GM12891 (cell line): ENCODE results near the gene L1CAM. TPM values are rescaled to one million over a fixed set of nuclear protein-coding genes. Genes with fewer than 3 reads are reported as not detected.

ENCODE experiments used
- DNase-seq: peaks from one replicate; pipeline ENCODE4 v3.0.0; 2011; ENCODE audit warnings: low spot score; ENCODE audit not compliant: insufficient read length
- FAIRE-seq: peaks from 2 replicates; lab custom pipeline; 2011; peaks lifted over from hg19 to GRCh38; lab: Jason Lieb, UNC
- PAX5 ChIP-seq: IDR thresholded peaks from 2 replicates; pipeline ENCODE4 v1.6.1; 2011; ENCODE audit warnings: low read length, moderate library complexity, mild to moderate bottlenecking; ENCODE audit not compliant: insufficient read depth, severe bottlenecking
- POLR2A ChIP-seq: IDR thresholded peaks from 2 replicates; pipeline ENCODE4 v1.6.1; 2011; ENCODE audit warnings: low read depth, low read length, control low read depth
- POLR2AphosphoS5 ChIP-seq: IDR thresholded peaks from 2 replicates; pipeline ENCODE4 v1.6.1; 2011; ENCODE audit warnings: low read depth, low read length, control low read depth
- POU2F2 ChIP-seq: IDR thresholded peaks from 2 replicates; pipeline ENCODE4 v1.6.1; 2011; ENCODE audit warnings: low read depth, mild to moderate bottlenecking, control low read depth, low read length, moderate library complexity
- SPI1 ChIP-seq: IDR thresholded peaks from 2 replicates; pipeline ENCODE4 v1.6.1; 2011; ENCODE audit warnings: low read depth, low read length, control low read depth
- TAF1 ChIP-seq: IDR thresholded peaks from 2 replicates; pipeline ENCODE4 v1.6.1; 2011; ENCODE audit warnings: low read depth, low read length, control low read depth
- polyA plus RNA-seq: library from polyadenylated mRNA; unstranded; fragments of >200 nt; gene quantifications from one replicate; pipeline ENCODE4 v1.2.1, GENCODE V29; 2012; ENCODE audit warnings: low read depth, missing spikeins, inconsistent platforms; ENCODE audit not compliant: missing spikeins

The L1CAM gene, protein sequence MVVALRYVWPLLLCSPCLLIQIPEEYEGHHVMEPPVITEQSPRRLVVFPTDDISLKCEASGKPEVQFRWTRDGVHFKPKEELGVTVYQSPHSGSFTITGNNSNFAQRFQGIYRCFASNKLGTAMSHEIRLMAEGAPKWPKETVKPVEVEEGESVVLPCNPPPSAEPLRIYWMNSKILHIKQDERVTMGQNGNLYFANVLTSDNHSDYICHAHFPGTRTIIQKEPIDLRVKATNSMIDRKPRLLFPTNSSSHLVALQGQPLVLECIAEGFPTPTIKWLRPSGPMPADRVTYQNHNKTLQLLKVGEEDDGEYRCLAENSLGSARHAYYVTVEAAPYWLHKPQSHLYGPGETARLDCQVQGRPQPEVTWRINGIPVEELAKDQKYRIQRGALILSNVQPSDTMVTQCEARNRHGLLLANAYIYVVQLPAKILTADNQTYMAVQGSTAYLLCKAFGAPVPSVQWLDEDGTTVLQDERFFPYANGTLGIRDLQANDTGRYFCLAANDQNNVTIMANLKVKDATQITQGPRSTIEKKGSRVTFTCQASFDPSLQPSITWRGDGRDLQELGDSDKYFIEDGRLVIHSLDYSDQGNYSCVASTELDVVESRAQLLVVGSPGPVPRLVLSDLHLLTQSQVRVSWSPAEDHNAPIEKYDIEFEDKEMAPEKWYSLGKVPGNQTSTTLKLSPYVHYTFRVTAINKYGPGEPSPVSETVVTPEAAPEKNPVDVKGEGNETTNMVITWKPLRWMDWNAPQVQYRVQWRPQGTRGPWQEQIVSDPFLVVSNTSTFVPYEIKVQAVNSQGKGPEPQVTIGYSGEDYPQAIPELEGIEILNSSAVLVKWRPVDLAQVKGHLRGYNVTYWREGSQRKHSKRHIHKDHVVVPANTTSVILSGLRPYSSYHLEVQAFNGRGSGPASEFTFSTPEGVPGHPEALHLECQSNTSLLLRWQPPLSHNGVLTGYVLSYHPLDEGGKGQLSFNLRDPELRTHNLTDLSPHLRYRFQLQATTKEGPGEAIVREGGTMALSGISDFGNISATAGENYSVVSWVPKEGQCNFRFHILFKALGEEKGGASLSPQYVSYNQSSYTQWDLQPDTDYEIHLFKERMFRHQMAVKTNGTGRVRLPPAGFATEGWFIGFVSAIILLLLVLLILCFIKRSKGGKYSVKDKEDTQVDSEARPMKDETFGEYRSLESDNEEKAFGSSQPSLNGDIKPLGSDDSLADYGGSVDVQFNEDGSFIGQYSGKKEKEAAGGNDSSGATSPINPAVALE
- 0.36 TPM for polyA plus RNA-seq

DNA sequence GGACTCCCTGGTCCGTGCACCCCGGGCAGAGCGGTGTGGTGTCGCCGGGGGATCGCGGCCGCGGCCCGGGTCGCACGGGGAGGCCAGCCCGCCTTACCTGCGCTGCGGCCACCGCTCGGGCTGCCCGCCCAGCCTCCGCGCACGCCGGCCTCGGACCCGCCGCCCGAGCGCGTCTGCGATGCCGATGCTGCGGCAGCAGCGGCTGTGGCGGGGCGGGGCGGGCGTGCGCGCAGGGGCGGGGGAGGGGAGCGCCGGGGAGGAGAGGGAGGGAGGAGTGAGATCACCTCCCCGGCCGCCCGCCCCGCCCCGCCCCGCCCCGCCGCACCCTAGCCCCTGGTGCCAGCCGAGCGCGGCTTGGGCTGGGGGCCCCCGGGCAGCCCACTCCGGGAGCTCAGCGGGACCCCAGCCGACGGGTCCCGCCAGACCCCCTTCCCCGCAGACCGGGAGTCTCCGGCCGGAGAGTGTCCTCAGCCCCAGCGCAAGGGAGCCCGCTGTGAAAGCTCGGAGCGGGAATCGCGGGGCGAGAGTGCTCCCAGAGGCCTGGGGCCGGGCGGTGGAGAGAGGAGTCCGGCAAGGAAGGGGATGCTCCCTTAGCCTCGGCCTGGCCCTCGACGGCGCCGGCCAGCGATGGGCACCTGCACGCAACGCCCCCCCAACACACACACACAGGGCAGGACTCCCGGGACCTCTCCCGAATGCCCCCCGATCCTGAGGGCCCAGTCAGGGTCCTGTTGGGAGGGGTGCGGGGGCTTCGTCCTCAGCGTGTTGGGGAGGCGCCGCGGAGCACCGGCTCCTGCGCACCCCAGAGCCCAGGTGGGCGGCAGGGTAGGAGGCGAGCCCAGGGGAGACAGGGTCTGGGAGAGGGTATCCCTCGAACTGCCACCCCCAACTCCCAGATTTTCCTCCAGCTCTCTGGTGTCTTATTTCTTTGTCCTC is at the start of gene L1CAM:
Gene L1CAM (minus strand): TSS at position 206 of the 936 bp plus-strand sequence. CDS start 10,337 bp downstream, outside the sequence.
- DNase-seq: no peak
- TF ChIP-seq SPI1: no peak
- no peak for TF ChIP-seq POLR2A
- no peak for TF ChIP-seq POLR2AphosphoS5
- TF ChIP-seq PAX5: no peak
- TF ChIP-seq TAF1: no peak
- no peak for TF ChIP-seq POU2F2
- no peak for FAIRE-seq

DNA sequence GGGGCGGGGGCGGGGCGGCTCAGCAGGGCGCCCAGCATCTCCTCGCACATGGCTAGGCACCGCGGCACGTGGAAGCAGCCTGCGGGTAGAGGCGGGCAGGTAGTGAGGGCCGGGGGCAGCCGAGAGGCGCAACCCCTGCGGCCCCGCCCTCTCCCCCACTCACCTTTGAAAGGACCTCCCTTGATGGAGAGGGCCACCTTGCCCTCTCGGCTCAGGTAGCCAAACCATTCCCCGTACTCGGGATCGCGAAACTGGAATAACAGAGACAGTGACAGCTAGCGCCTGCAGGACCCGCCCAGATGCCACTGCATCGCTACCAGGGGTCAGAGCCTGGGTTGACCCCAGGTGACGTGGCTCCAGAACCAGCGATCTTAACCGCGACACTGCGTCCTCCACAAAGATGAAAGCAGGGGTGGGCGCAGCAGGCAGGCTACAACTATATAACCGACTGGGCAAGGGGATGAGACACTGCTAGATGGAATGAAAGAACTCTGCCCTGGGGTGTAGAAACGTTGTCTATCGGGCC is 49.4 kb upstream of the L1CAM start:
- DNase-seq: no peak
- peak; percentile 81 for FAIRE-seq
- TF ChIP-seq PAX5: no peak
- no peak for TF ChIP-seq SPI1
- TF ChIP-seq TAF1: no peak
- no peak for TF ChIP-seq POU2F2
- no peak for TF ChIP-seq POLR2A
- no peak for TF ChIP-seq POLR2AphosphoS5

DNA sequence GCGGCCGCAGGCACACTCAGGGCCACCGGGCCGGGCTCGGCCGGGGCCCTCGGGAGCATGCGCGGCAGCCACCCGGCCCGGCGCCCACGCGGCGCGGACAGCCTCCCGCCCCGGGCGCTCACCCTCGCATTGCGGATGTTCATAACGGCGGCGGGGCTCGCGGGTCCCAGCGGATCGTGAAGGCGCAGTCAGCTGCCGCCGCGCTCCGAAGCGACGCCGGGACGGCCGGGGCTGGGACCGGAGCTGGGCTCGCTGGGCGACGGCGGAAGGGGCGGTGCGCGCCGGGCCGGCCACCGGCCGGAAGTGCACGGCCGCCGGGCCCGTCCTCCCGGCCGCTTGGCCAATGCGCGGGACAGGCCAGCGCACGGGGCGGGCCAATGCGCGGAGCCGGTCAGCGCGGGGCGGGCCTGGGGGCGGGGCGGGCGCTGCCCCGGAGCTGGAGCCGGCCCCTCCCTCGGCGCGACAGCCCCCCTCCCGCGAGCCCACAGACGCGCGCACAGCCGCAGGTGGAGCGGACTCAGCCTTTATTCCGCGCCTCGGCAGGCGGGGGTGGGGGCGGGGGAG is 48.9 kb upstream of the L1CAM start, which contains the start of gene NAA10:
Gene NAA10 (minus strand): TSS at position 276 of the 564 bp plus-strand sequence. CDS start 133 bp downstream, at position 143.
- peak; percentile 82 for DNase-seq
- peak; percentile 98 for FAIRE-seq

DNA sequence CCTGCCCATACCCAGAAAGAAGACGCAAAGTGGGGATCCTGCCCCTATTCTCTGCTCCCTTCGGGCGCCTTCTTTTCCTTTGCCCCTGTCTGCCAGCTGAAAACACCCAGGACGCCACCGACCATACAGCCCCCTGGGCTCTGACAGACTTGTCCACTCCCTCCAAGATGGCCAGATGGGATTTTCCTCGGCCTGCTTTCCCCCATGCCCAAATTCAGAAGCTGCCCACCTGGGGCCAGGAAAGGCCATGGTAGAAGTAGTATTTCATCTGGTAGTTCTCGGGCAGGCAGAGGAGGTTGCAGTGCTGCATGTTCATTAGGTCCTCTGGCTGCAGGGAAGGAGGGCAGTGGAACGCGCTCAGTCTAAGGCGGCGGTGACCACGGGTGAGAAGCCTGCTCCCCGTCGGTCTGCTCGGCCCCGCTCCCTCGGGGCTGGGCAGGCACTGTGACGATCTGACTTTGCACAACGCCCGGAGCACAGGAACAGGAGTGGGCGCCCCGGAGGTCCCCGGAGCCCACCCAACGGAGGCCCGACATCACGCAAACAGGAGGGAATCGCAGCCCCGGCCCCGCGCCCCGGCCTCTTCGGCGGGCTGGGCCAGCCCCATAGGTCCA is 48.3 kb upstream of the L1CAM start:
- FAIRE-seq (peak; percentile 82), DNase-seq (no peak)
- TF ChIP-seq POLR2A (no peak), POLR2AphosphoS5 (no peak), POU2F2 (no peak), TAF1 (no peak), PAX5 (no peak), SPI1 (no peak)

More for the DNA sequence above, 48.9 kb upstream of the L1CAM start, which contains the start of gene NAA10:
- TF ChIP-seq POLR2AphosphoS5: no peak
- TF ChIP-seq POU2F2: no peak
- TF ChIP-seq TAF1: no peak
- TF ChIP-seq POLR2A: no peak
- no peak for TF ChIP-seq SPI1
- TF ChIP-seq PAX5: no peak

DNA sequence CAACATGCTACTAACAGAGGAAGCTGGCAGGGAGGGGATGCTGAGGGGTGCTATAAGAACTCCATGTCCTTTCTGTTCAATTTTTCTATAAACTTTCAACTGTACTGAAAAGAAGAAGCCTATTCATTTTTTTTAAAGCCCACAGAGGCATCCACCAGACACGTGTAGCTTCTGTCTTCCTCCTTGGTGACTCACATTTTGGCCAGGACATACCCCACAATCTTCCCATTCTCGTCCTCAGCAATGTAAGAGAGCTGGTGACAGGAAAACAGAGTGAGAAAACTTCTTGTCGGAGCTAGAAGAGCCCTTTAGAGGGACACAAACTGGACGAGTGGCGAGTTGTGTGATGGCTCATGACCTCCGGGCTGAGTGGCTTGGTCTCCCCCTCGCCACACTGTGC is 47.8 kb upstream of the L1CAM start:
- TF ChIP-seq SPI1: no peak
- TF ChIP-seq POU2F2: no peak
- no peak for TF ChIP-seq TAF1
- TF ChIP-seq POLR2AphosphoS5: no peak
- TF ChIP-seq POLR2A: no peak
- TF ChIP-seq PAX5: no peak
- FAIRE-seq: peak; percentile 45
- DNase-seq: no peak

DNA sequence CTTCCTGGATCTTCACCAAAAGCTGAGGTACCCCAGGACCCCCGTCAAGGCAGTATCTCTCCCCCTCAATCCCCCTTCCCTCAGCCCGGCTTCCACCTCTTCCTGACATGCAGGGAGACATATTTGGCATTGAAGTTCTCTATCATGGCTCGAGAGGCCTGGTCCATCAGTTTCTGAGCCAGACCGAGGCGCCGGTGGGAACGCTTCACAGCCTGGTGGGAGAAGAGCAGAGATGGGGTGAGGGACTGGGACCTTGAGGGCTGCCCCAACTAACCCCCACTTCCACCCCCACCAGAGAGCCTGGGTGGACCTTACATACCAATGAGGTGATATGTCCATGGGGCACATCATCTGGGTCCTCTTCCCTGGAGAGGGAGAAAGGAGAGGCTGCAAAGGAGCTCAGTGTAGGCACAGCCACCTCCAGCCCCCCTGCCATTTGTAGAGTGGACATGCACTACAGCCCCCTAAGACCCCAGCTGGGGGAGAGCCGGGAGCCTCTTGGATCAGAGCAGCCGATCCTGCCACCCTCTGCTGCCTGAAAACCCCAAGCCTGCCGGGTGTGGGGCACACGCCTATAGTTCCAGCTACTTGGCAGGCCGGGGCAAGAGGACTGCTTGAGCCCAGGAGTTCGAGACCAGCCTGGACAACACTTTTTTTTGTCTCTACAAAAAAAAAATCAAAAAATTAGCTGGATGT is 46.4 kb upstream of the L1CAM start:
- FAIRE-seq: peak; percentile 31
- DNase-seq: no peak
- TF ChIP-seq SPI1: no peak
- no peak for TF ChIP-seq PAX5
- TF ChIP-seq POLR2A: no peak
- TF ChIP-seq TAF1: no peak
- TF ChIP-seq POLR2AphosphoS5: no peak

DNA sequence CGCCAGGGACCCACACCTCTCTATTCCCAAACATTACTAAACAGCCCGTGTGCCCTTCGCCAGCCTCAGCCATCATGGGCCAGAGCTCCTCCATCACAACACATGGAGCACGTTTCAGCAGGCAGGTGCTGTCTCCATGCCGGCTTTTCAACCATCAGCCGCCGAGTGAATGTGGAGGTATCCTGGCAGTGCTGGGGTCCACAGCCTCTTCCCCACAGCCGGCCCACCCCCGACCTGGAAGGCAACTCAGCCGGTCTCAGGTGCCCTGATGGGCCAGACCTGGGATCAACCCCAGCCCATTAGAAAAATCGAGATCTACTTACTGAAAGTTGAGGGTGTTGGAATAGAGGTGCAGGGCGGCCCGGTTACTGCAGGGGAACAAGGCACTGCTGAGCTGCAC is 45.8 kb upstream of the L1CAM start:
- no peak for DNase-seq
- FAIRE-seq: no peak
- no peak for TF ChIP-seq POU2F2
- no peak for TF ChIP-seq POLR2AphosphoS5
- no peak for TF ChIP-seq PAX5
- no peak for TF ChIP-seq SPI1
- TF ChIP-seq POLR2A: no peak
- no peak for TF ChIP-seq TAF1
